ENCODE measurements around the gene OOSP1.
"Not testable (repeated sequence)": the region's sequence is repeated elsewhere in the genome, so short reads cannot be mapped to it uniquely, and the experiment has no call there.

The OOSP1 gene

GRCh38 chr11:59960502-59961381 lies 22.5 kb downstream of the OOSP1 start:
- DNase-seq, result no peak

GRCh38 chr11:59962107-59962482 lies 23.9 kb downstream of the OOSP1 start:
- DNase-seq, result no peak

GRCh38 chr11:59963733-59964132 lies 25.5 kb downstream of the OOSP1 start, which contains the start of gene OOSP4A:
Gene OOSP4A, plus strand, starts transcription at chr11:59964033. Its CDS starts 0 bp downstream, at chr11:59964033.
- no peak for DNase-seq

- DNase-seq, result no peak
Measured at GRCh38 chr11:59965424-59965823, 27.2 kb downstream of the OOSP1 start.

- DNase-seq, result no peak
Measured at GRCh38 chr11:59966201-59966600, 28.0 kb downstream of the OOSP1 start.

GRCh38 chr11:59967677-59968394 lies 29.6 kb downstream of the OOSP1 start:
- no peak for DNase-seq

- DNase-seq, result no peak
Measured at GRCh38 chr11:59968395-59968783, 30.2 kb downstream of the OOSP1 start.

GRCh38 chr11:59973097-59973496 lies 34.9 kb downstream of the OOSP1 start:
- no peak for DNase-seq

- DNase-seq, result no peak
Measured at GRCh38 chr11:59981106-59981770, 43.0 kb downstream of the OOSP1 start.

GRCh38 chr11:59982037-59982436 lies 43.8 kb downstream of the OOSP1 start:
- DNase-seq, result not testable (repeated sequence)

- DNase-seq, result no peak
Measured at GRCh38 chr11:59983212-59983611, 45.0 kb downstream of the OOSP1 start.

GRCh38 chr11:59984368-59984767 lies 46.1 kb downstream of the OOSP1 start:
- DNase-seq, result no peak

GRCh38 chr11:59990421-59990820 lies 52.2 kb downstream of the OOSP1 start:
- no peak for DNase-seq

GRCh38 chr11:59992425-59992824 lies 54.2 kb downstream of the OOSP1 start:
- DNase-seq, result no peak

- no peak for DNase-seq
Measured at GRCh38 chr11:59997800-59998199, 59.6 kb downstream of the OOSP1 start.

GRCh38 chr11:59999691-60000090 lies 61.5 kb downstream of the OOSP1 start:
- DNase-seq, result no peak

- no peak for DNase-seq
Measured at GRCh38 chr11:60003729-60004128, 65.5 kb downstream of the OOSP1 start.

- no peak for DNase-seq
Measured at GRCh38 chr11:60005360-60005759, 67.1 kb downstream of the OOSP1 start.

All from NCI-H345 (cell line).